Panc1 (cell line): ENCODE results near the gene INAVA.

Experiments used
- POLR2AphosphoS5 ChIP-seq: IDR thresholded peaks from 2 replicates; pipeline ENCODE4 v1.6.1; 2012; ENCODE audit warnings: mild to moderate bottlenecking, low read depth, low read length, moderate library complexity
- TF ChIP-seq, protein P1 (sequence below): fragments of 450-650 bp; IDR thresholded peaks from 2 replicates; pipeline ENCODE4 v1.5.1; 2017; ENCODE audit warnings: mild to moderate bottlenecking

DNA sequence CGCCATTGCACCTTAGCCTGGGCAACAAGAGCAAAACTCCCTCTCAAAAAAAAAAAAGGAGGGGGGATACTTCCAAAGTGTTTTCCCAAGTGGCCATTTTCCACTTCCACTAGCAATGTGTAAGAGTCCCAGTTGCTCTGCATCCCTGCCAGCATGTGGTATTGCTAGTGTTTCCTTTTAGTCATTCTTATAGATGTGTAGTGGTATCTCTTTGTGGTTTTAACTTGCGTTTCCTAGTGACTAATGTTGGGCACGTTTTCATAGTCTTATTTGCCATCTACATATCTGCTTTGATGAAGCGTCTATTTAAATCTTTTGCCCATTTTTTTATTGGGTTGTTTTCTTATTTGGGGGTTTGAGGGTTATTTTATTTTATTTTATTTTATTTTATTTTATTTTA, 31.1 kb downstream of the INAVA start:
- TF ChIP-seq, protein P1, sequence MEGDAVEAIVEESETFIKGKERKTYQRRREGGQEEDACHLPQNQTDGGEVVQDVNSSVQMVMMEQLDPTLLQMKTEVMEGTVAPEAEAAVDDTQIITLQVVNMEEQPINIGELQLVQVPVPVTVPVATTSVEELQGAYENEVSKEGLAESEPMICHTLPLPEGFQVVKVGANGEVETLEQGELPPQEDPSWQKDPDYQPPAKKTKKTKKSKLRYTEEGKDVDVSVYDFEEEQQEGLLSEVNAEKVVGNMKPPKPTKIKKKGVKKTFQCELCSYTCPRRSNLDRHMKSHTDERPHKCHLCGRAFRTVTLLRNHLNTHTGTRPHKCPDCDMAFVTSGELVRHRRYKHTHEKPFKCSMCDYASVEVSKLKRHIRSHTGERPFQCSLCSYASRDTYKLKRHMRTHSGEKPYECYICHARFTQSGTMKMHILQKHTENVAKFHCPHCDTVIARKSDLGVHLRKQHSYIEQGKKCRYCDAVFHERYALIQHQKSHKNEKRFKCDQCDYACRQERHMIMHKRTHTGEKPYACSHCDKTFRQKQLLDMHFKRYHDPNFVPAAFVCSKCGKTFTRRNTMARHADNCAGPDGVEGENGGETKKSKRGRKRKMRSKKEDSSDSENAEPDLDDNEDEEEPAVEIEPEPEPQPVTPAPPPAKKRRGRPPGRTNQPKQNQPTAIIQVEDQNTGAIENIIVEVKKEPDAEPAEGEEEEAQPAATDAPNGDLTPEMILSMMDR, result no peak
- no peak for TF ChIP-seq POLR2AphosphoS5
